ENCODE results near the gene FOXF1. TPM values are rescaled to one million over a fixed set of nuclear protein-coding genes. Genes with fewer than 3 reads are reported as not detected.

FOXF1 gene
- total RNA-seq, 4 donors from 2014 or later = 0.29 to 4.9 (median 2.0) TPM

GRCh38 chr16:86541560-86541959 lies 31.2 kb downstream of the FOXF1 start:
- Histone ChIP-seq H3K27ac (no peak overlapping the region), H3K4me3 (no peak overlapping the region), H3K9me3 (no peaks in the 10 kb centered on the region), H3K36me3 (no peaks in the 10 kb centered on the region), H3K4me1 (no peaks in the 10 kb centered on the region), H3K27me3 (no peaks in the 10 kb centered on the region)
- TF ChIP-seq CTCF (IDR thresholded peaks at IDR 0.05) (no peak), POLR2A (IDR thresholded peaks at IDR 0.05) (no peak)
- no peak for DNase-seq
- intact Hi-C loops (cut with DNase I; ENCODE audit: low total_unique reads) = no loop called here

GRCh38 chr16:86542756-86543750 lies 32.7 kb downstream of the FOXF1 start:
- Histone ChIP-seq H3K4me1 (no peaks in the 10 kb centered on the region), H3K27ac (no peak overlapping the region), H3K9me3 (no peaks in the 10 kb centered on the region), H3K4me3 (no peak overlapping the region), H3K36me3 (no peaks in the 10 kb centered on the region), H3K27me3 (no peaks in the 10 kb centered on the region)
- TF ChIP-seq CTCF (IDR thresholded peaks at IDR 0.05) = no peak
- no peak for TF ChIP-seq POLR2A (IDR thresholded peaks at IDR 0.05)
- no peak for DNase-seq
- intact Hi-C loops (cut with DNase I; ENCODE audit: low total_unique reads) = no loop called here

GRCh38 chr16:86545481-86545880 lies 35.2 kb downstream of the FOXF1 start:
- no peak for DNase-seq
- no peak for TF ChIP-seq POLR2A (IDR thresholded peaks at IDR 0.05)
- TF ChIP-seq CTCF (IDR thresholded peaks at IDR 0.05) = no peak
- Histone ChIP-seq H3K36me3 (no peaks in the 10 kb centered on the region), H3K4me1 (no peaks in the 10 kb centered on the region), H3K27me3 (no peaks in the 10 kb centered on the region), H3K27ac (no peak overlapping the region), H3K4me3 (no peak overlapping the region), H3K9me3 (no peaks in the 10 kb centered on the region)
- intact Hi-C loops (cut with DNase I; ENCODE audit: low total_unique reads) = no loop called here

- no peak for TF ChIP-seq POLR2A (IDR thresholded peaks at IDR 0.05)
- TF ChIP-seq CTCF (IDR thresholded peaks at IDR 0.05) = no peak
- H3K4me1 ChIP-seq = no peaks in the 10 kb centered on the region
- intact Hi-C loops (cut with DNase I; ENCODE audit: low total_unique reads) = no loop called here
- no peak for DNase-seq
- H3K4me3 ChIP-seq = no peak overlapping the region
- H3K27me3 ChIP-seq = no peaks in the 10 kb centered on the region
- no peaks in the 10 kb centered on the region for H3K36me3 ChIP-seq
- no peaks in the 10 kb centered on the region for H3K9me3 ChIP-seq
- H3K27ac ChIP-seq = no peak overlapping the region
These were observed 35.8 kb downstream of the FOXF1 start for GRCh38 chr16:86545954-86546637.

GRCh38 chr16:86546638-86547013 lies 36.3 kb downstream of the FOXF1 start:
- H3K27me3 ChIP-seq = no peaks in the 10 kb centered on the region
- H3K9me3 ChIP-seq = no peaks in the 10 kb centered on the region
- H3K27ac ChIP-seq = no peak overlapping the region
- TF ChIP-seq POLR2A (IDR thresholded peaks at IDR 0.05) = no peak
- TF ChIP-seq CTCF (IDR thresholded peaks at IDR 0.05) = no peak
- no peaks in the 10 kb centered on the region for H3K36me3 ChIP-seq
- DNase-seq = no peak
- H3K4me3 ChIP-seq = no peak overlapping the region
- H3K4me1 ChIP-seq = no peaks in the 10 kb centered on the region
- intact Hi-C loops (cut with DNase I; ENCODE audit: low total_unique reads) = no loop called here

Data from uterus (tissue), 4 donors.